ENCODE measurements around the gene ZNF710. TPM values are rescaled to one million over a fixed set of nuclear protein-coding genes. Genes with fewer than 3 reads are reported as not detected.
A peak's percentile ranks its signal among the peaks of the same experiment; 100 is the strongest.

Gene ZNF710
- total and polyA plus RNA-seq, 9 of the 15 experiments (the other 6 are each of a cell fraction or from before 2014, with no cell fraction given), result 0.56 to 14.2 (median 5.2) TPM

- no peak for TF ChIP-seq ZNF318 (IDR thresholded peaks at IDR 0.05; ENCODE audit: borderline replicate concordance in 1 of 2, low read depth in 1 of 2)
- no peak for TF ChIP-seq HDAC1 (IDR thresholded peaks at IDR 0.05)
- TF ChIP-seq TCF3 (CRISPR knock-in tag; IDR thresholded peaks at IDR 0.05), result peak; percentile 64; the same call in 1 of the 2 replicates
- TF ChIP-seq ZNF592 (IDR thresholded peaks at IDR 0.05), result no peak
- TF ChIP-seq CBX3 (IDR thresholded peaks at IDR 0.05; ENCODE audit: borderline replicate concordance in 1 of 2, low read length in 2 of 2), result no peak
- no peak for TF ChIP-seq SP1 (CRISPR knock-in tag; IDR thresholded peaks at IDR 0.05)
- TF ChIP-seq POLR2AphosphoS5 (IDR thresholded peaks at IDR 0.05; ENCODE audit: control insufficient read depth, insufficient read depth, low read depth, low read length), result no peak
- TF ChIP-seq CBFA2T2 (conservative IDR thresholded peaks at IDR 0.05), result peak; percentile 69
- TF ChIP-seq CBFA2T3 (IDR thresholded peaks at IDR 0.05), result peak; percentile 84
- peak; percentile 18; the same call in 1 of the 2 replicates for TF ChIP-seq GATAD2A (IDR thresholded peaks at IDR 0.05)
- peak; percentile 65 for TF ChIP-seq MTA2 (IDR thresholded peaks at IDR 0.05; ENCODE audit: low read depth)
- no peak for TF ChIP-seq DNMT1 (IDR thresholded peaks at IDR 0.05)
- no peak for TF ChIP-seq SIN3A (IDR thresholded peaks at IDR 0.05; ENCODE audit: borderline replicate concordance in 2 of 2, control insufficient read depth in 1 of 2, low read depth in 2 of 2, low read length in 2 of 2)
Observed at GRCh38 chr15:90040618-90041017, 39.5 kb downstream of the ZNF710 start (continued).

Data from K562 (cell line).